Endothelial cell of umbilical vein (primary cell): ENCODE measurements around the gene APRT. TPM values are rescaled to one million over a fixed set of nuclear protein-coding genes. Genes with fewer than 3 reads are reported as not detected.
A peak's percentile ranks its signal among the peaks of the same experiment; 100 is the strongest.

ENCODE experiments used
- BruUV-seq: library from RNA; stranded (reverse); fragments of 400-500 nt; replicated peaks from 2 replicates; lab custom pipeline; 2021; lab: Mats Ljungman, UMichigan
- CTCF ChIA-PET: fragments of 300-600, 350-600 bp; sonication (Branson Sonifier 250); formaldehyde crosslinking; loops from one replicate; lab custom pipeline; 2021; ENCODE audit warnings: antibody characterized with exemption, inconsistent platforms; lab: Charles Lee
- POLR2A ChIA-PET: fragments of 300-600, 350-600 bp; sonication (Branson Sonifier 250); formaldehyde crosslinking; loops from one replicate; lab custom pipeline; 2021; ENCODE audit warnings: antibody characterized with exemption, inconsistent platforms; lab: Charles Lee
- DNase-seq: peaks from one replicate; pipeline ENCODE4 v3.0.0-alpha.2; 2011; ENCODE audit warnings: low read depth, low spot score
- FAIRE-seq: peaks from 2 replicates; lab custom pipeline; 2011; peaks lifted over from hg19 to GRCh38; lab: Jason Lieb, UNC
- H2AFZ ChIP-seq: 2 replicates; pipeline ENCODE4 v1.6.0; 2012; ENCODE audit warnings: low read depth, low read length, control low read depth, inconsistent platforms
- H3K27ac ChIP-seq: 2 replicates; pipeline ENCODE4 v1.5.1; 2011; ENCODE audit warnings: low read depth, mild to moderate bottlenecking, control low read depth, low read length, moderate library complexity; ENCODE audit not compliant: insufficient read depth
- H3K27me3 ChIP-seq, 2 experiments: 2 replicates each; pipeline versions ENCODE4 v1.6.0 to v1.6.1; 2011; ENCODE audit warnings: low read length in 2 of 2, mixed read lengths in 1 of 2; ENCODE audit not compliant: control insufficient read depth in 2 of 2, insufficient read depth in 2 of 2
- H3K36me3 ChIP-seq, 2 experiments: 2 replicates in 1 of 2; 3 replicates in 1 of 2; pipeline ENCODE4 v1.5.1; 2011; ENCODE audit warnings: low read length in 2 of 2, mild to moderate bottlenecking in 1 of 2, moderate library complexity in 1 of 2; ENCODE audit not compliant: control insufficient read depth in 2 of 2, insufficient read depth in 2 of 2; ENCODE audit errors: extremely low read depth in 1 of 2
- H3K4me1 ChIP-seq: 3 replicates; pipeline ENCODE4 v1.5.1; 2011; ENCODE audit warnings: mild to moderate bottlenecking, low read length; ENCODE audit not compliant: control insufficient read depth, insufficient read depth; ENCODE audit errors: extremely low read depth
- H3K4me2 ChIP-seq: 2 replicates; pipeline ENCODE4 v1.6.1; 2011; ENCODE audit warnings: low read length, control low read depth, mixed read lengths; ENCODE audit not compliant: insufficient read depth
- H3K4me3 ChIP-seq, 3 experiments: fragments of 200-600 bp in 1 of 3; sonication (generic), shearing (Covaris generic) in 1 of 3; replicated peaks in 1 of 3; 2 replicates each; pipeline ENCODE4 v1.5.1; 2011 to 2016; ENCODE audit warnings: control low read depth in 3 of 3, low read length in 3 of 3, mild to moderate bottlenecking in 2 of 3, inconsistent platforms in 1 of 3, low read depth in 1 of 3, moderate library complexity in 1 of 3; ENCODE audit not compliant: insufficient read depth in 1 of 3
- H3K79me2 ChIP-seq: 2 replicates; pipeline ENCODE4 v1.6.0; 2012; ENCODE audit warnings: low read length, inconsistent platforms; ENCODE audit not compliant: control insufficient read depth, insufficient read depth
- H3K9ac ChIP-seq: replicated peaks from 2 replicates; pipeline ENCODE3; 2011; ENCODE audit warnings: low read length, control low read depth; ENCODE audit not compliant: insufficient read depth; ENCODE audit errors: extremely low read depth
- H3K9me1 ChIP-seq: replicated peaks from 3 replicates; pipeline ENCODE4 v1.6.0; 2011; ENCODE audit warnings: mild to moderate bottlenecking, low read length; ENCODE audit not compliant: control insufficient read depth, insufficient read depth; ENCODE audit errors: extremely low read depth
- H3K9me3 ChIP-seq: replicated peaks from 2 replicates; pipeline ENCODE4 v1.5.1; 2012; ENCODE audit warnings: low read length, inconsistent platforms; ENCODE audit not compliant: control insufficient read depth, insufficient read depth
- H4K20me1 ChIP-seq: replicated peaks from 2 replicates; pipeline ENCODE3; 2011; ENCODE audit warnings: mild to moderate bottlenecking, low read length; ENCODE audit not compliant: control insufficient read depth, insufficient read depth; ENCODE audit errors: extremely low read depth
- EZH2 ChIP-seq: IDR thresholded peaks from 2 replicates; pipeline ENCODE4 v1.6.1; 2012; ENCODE audit warnings: borderline replicate concordance, low read depth, mild to moderate bottlenecking, moderate library complexity, low read length, inconsistent platforms; ENCODE audit not compliant: severe bottlenecking
- FOS ChIP-seq: IDR thresholded peaks from 2 replicates; pipeline ENCODE4 v1.6.1; 2011; ENCODE audit warnings: mild to moderate bottlenecking, low read length, moderate library complexity, borderline replicate concordance; ENCODE audit not compliant: insufficient read depth
- GATA2 ChIP-seq: IDR thresholded peaks from 2 replicates; pipeline ENCODE4 v1.7.0; 2011; ENCODE audit warnings: low read depth, mild to moderate bottlenecking, moderate library complexity, mixed read lengths, low read length; ENCODE audit not compliant: insufficient read length, insufficient read depth
- JUN ChIP-seq: IDR thresholded peaks from 2 replicates; pipeline ENCODE4 v1.6.1; 2011; ENCODE audit warnings: borderline replicate concordance, low read depth; ENCODE audit not compliant: insufficient read length, insufficient read depth
- MAX ChIP-seq: IDR thresholded peaks from 2 replicates; pipeline ENCODE4 v1.6.1; 2011; ENCODE audit not compliant: insufficient read depth, insufficient read length
- MYC ChIP-seq: IDR thresholded peaks from one replicate; pipeline ENCODE4 v1.6.1; 2011; ENCODE audit warnings: mild to moderate bottlenecking, low read depth, low read length
- POLR2A ChIP-seq: IDR thresholded peaks from 2 replicates; pipeline ENCODE4 v1.6.1; 2012; ENCODE audit warnings: low read depth, mild to moderate bottlenecking, control low read depth, low read length
- POLR2AphosphoS5 ChIP-seq: IDR thresholded peaks from 2 replicates; pipeline ENCODE4 v1.6.1; 2012; ENCODE audit warnings: low read depth, mild to moderate bottlenecking, control low read depth, low read length, moderate library complexity; ENCODE audit not compliant: insufficient read depth
- dilution Hi-C: fragments of 300-500 bp; cut with MboI; formaldehyde crosslinking; loops from one replicate; pipeline ENCODE4 v1.15.0; 2019; ENCODE audit warnings: low sequenced_read_pairs; ENCODE audit not compliant: extremely low pct_ligation_motif_present
- intact Hi-C: fragments of 100-400 bp; cut with micrococcal nuclease; formaldehyde crosslinking; loops from one replicate; pipeline ENCODE4 v1.10.0; 2022
- polyA plus RNA-seq, 4 experiments: library from polyadenylated mRNA; depleted of rRNA in 3 of 4; stranded (reverse) in 3 of 4; unstranded in 1 of 4; fragments of >200 nt; gene quantifications; 2 replicates each; pipeline versions ENCODE4 v1.2.1 to v1.2.3, GENCODE V29; 2011 to 2012; ENCODE audit warnings: missing spikeins in 1 of 4
- total RNA-seq: library from RNA; stranded (reverse); gene quantifications from 2 replicates; pipeline ENCODE4 v1.2.3, GENCODE V29; 2021
- TF ChIP-seq, protein P1 (sequence below), 2 donors: IDR thresholded peaks; 1 replicate in 1 of 2; 2 replicates in 1 of 2; pipeline ENCODE4 v1.5.1; 2011; ENCODE audit warnings: low read length in 2 of 2, mild to moderate bottlenecking in 2 of 2, moderate library complexity in 2 of 2, control low read depth in 1 of 2, inconsistent platforms in 1 of 2, low read depth in 1 of 2; ENCODE audit not compliant: insufficient read depth in 1 of 2; ENCODE audit errors: extremely low read depth in 1 of 2

The APRT gene
- total and polyA plus RNA-seq, 2 donors (not counting 3 experiments of a cell fraction or from before 2014, with no cell fraction given): 143 to 152 TPM

GRCh38 chr16:88804173-88804551, 7.6 kb downstream of the APRT start:
- no peaks in the 10 kb centered on the region for H3K9me1 ChIP-seq
- dilution Hi-C loops: no loop called here
- no peaks in the 10 kb centered on the region for H3K27me3 ChIP-seq
- peak overlapping the region; percentile 58 for H3K9ac ChIP-seq
- FAIRE-seq: no peak
- no peaks in the 10 kb centered on the region for H4K20me1 ChIP-seq
- peaks cover 22% of the 10 kb centered on the region for H3K79me2 ChIP-seq
- POLR2A ChIA-PET: no interaction called here
- BruUV-seq: TSS peak; percentile 34
- DNase-seq: no peak
- H3K36me3 ChIP-seq: peaks cover 3 to 4% of the 10 kb centered on the region in 2 experiments
- TF ChIP-seq POLR2A: no peak
- TF ChIP-seq MYC: no peak
- no peak for TF ChIP-seq JUN
- TF ChIP-seq POLR2AphosphoS5: no peak
- TF ChIP-seq FOS: no peak
- TF ChIP-seq, protein P1, sequence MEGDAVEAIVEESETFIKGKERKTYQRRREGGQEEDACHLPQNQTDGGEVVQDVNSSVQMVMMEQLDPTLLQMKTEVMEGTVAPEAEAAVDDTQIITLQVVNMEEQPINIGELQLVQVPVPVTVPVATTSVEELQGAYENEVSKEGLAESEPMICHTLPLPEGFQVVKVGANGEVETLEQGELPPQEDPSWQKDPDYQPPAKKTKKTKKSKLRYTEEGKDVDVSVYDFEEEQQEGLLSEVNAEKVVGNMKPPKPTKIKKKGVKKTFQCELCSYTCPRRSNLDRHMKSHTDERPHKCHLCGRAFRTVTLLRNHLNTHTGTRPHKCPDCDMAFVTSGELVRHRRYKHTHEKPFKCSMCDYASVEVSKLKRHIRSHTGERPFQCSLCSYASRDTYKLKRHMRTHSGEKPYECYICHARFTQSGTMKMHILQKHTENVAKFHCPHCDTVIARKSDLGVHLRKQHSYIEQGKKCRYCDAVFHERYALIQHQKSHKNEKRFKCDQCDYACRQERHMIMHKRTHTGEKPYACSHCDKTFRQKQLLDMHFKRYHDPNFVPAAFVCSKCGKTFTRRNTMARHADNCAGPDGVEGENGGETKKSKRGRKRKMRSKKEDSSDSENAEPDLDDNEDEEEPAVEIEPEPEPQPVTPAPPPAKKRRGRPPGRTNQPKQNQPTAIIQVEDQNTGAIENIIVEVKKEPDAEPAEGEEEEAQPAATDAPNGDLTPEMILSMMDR (IDR thresholded peaks at IDR 0.05; ENCODE audit: extremely low read depth in 1 of 2, insufficient read depth in 1 of 2, low read depth in 1 of 2, low read length in 2 of 2): no peak
- no peak for TF ChIP-seq EZH2
- TF ChIP-seq GATA2: no peak
- no peak for TF ChIP-seq MAX
- CTCF ChIA-PET: interaction anchor here (2.1 kb wide), 1 partner anchor 67 kb away, joined by 14 read pairs; no protein-coding TSS in a partner anchor
- peaks cover 10% of the 10 kb centered on the region for H3K4me1 ChIP-seq
- H3K9me3 ChIP-seq: no peaks in the 10 kb centered on the region
- intact Hi-C loops: no loop called here
- peak overlapping the region; percentile 64 for H3K4me2 ChIP-seq
- H3K27ac ChIP-seq: no peak overlapping the region
- H2AFZ ChIP-seq: no peak overlapping the region
- H3K4me3 ChIP-seq: peak overlapping the region; percentile 46 to 49 (median 47)
